OCI-LY7 (cell line): ENCODE results near the gene ARL14EP.

Source experiments
- EZH2phosphoT487 ChIP-seq: fragments of 200-600 bp; sonication (generic); IDR thresholded peaks from 2 replicates; pipeline ENCODE4 v1.6.1; 2018; ENCODE audit warnings: low read depth, borderline replicate concordance, mild to moderate bottlenecking, mixed run types, antibody characterized with exemption, low read length, moderate library complexity, mixed read lengths
- TF ChIP-seq, protein P1 (sequence below): fragments of 200-600 bp; sonication (generic); conservative IDR thresholded peaks from 2 replicates; pipeline ENCODE4 v1.5.1; 2014; ENCODE audit warnings: mild to moderate bottlenecking, antibody characterized with exemption, low read length, moderate library complexity, mixed read lengths

DNA sequence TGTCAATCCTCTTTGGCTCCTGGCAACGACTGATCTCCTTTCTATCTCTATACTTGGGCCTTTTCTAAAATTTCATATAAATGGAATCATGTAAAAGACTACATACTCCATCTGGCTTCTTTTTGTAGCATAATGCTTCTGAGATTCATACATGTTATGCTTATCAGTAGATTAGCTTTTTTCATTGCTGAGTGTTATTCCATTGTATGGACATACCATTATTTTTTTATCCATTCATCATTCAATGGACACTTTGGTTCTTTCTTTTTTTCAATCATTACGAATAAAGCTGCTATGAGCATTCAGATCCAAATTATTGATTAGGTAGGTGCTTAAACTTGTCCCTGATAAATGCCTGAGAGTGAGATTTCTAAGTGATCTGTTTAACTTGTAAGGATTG, 11.7 kb upstream of the ARL14EP start:
- no peak for TF ChIP-seq EZH2phosphoT487
- TF ChIP-seq, protein P1, sequence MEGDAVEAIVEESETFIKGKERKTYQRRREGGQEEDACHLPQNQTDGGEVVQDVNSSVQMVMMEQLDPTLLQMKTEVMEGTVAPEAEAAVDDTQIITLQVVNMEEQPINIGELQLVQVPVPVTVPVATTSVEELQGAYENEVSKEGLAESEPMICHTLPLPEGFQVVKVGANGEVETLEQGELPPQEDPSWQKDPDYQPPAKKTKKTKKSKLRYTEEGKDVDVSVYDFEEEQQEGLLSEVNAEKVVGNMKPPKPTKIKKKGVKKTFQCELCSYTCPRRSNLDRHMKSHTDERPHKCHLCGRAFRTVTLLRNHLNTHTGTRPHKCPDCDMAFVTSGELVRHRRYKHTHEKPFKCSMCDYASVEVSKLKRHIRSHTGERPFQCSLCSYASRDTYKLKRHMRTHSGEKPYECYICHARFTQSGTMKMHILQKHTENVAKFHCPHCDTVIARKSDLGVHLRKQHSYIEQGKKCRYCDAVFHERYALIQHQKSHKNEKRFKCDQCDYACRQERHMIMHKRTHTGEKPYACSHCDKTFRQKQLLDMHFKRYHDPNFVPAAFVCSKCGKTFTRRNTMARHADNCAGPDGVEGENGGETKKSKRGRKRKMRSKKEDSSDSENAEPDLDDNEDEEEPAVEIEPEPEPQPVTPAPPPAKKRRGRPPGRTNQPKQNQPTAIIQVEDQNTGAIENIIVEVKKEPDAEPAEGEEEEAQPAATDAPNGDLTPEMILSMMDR: no peak
